ENCODE results near the gene DENND6A.
"Not testable (repeated sequence)": the region's sequence is repeated elsewhere in the genome, so short reads cannot be mapped to it uniquely, and the experiment has no call there.

The DENND6A gene, protein sequence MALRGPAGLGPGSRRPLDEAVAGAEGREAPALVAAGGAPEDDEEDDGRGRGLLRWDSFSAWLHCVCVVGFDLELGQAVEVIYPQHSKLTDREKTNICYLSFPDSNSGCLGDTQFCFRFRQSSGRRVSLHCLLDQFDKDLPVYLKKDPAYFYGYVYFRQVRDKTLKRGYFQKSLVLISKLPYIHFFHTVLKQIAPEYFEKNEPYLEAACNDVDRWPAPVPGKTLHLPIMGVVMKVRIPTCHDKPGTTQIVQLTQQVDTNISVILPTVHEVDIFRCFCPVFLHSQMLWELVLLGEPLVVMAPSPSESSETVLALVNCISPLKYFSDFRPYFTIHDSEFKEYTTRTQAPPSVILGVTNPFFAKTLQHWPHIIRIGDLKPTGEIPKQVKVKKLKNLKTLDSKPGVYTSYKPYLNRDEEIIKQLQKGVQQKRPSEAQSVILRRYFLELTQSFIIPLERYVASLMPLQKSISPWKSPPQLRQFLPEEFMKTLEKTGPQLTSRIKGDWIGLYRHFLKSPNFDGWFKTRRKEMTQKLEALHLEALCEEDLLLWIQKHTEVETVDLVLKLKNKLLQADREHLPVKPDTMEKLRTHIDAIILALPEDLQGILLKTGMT
- total RNA-seq, result 24.9 to 57.8 (median 39.7) reads per million in 18 experiments

DNA sequence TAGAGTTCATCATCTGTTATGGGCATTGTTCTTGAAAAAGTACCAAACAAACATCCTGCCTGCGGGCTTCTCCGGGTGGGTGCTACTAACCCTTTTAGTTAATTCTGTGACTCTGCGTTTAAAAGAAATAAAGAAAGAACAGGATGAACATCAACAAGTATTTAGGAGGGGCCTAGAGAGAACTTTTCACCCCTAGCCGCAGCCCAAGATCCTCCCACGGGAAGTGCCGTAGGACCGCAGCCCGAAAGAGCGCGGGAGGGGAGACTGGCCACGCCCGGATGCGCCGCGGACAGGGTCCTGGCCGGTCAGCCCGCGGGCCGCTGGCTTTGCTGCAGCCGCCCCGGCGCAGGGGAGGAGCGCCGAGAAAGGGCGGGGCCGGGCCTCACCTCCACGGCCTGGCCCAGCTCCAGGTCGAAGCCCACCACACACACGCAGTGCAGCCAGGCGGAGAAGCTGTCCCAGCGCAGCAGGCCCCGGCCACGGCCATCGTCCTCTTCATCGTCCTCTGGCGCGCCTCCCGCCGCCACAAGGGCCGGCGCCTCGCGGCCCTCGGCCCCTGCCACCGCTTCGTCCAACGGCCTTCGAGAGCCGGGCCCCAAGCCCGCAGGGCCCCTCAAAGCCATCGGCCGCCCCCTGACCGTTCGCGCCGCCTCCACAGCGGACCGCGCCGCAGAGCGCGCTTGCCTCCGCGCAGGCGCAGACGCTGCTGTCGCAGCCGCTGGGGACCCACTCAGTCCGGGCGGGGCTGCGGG, at the start of gene DENND6A:
Gene DENND6A (minus strand): TSS at position 682 of the 752 bp plus-strand sequence. CDS start 59 bp downstream, at position 623.
- DNase-seq, result peak; percentile 97 to 98

DNA sequence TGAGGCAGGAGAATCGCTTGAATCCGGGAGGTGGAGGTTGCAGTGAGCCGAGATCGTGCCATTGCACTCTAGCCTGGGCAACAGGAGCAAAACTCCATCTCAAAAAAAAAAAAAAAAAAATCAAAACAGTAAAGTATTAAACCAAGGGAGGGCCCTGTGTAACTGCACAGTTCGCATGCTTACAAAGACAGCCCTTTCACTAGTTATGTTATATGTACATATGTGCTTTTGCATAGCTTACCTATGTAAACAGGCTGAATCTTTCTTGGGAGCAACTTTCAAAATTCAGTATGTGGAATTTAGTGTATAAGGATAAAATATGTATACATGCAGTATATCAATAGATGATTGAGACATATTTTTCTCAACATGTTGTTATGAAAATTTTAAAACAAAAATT, 47.1 kb upstream of the DENND6A start:
- DNase-seq, result no peak

DNA sequence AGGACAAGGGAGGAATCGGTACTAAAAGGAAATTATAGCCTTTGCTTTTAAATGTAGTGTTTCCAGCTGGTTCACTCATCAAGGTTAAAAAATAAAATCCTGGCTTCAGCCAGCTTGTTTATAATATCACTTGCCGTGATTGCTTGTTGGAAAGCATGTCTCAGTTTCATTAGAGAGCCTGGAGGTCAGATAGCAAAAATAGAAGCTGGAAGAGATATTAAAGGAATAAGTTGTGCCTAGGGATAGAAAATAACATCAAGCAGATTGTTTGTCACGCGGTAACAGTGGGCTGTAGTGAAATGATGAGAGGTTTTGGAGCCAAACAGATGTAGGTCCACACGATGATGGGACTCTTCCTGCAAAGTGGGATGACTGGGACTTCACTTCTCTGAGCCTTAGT, 45.5 kb upstream of the DENND6A start:
- no peak for DNase-seq

DNA sequence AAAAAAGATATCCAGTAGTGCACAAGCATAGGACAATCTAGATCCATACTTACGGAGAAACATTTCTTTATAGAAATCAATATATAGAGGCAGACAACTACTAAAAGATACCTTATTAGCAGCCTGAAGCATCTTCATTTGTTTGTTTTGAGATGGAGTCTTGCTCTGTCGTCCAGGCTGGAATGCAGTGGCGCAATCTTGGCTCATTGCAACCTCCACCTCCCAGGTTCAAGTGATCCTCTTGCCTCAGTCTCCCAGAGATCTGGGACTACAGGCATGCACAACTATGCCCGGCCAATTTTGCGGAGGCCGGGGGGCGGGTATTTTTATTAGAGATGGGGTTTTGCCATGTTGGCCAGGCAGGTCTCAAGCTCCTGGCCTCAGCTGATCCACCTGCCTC, 45.0 kb upstream of the DENND6A start:
- no peak for DNase-seq

DNA sequence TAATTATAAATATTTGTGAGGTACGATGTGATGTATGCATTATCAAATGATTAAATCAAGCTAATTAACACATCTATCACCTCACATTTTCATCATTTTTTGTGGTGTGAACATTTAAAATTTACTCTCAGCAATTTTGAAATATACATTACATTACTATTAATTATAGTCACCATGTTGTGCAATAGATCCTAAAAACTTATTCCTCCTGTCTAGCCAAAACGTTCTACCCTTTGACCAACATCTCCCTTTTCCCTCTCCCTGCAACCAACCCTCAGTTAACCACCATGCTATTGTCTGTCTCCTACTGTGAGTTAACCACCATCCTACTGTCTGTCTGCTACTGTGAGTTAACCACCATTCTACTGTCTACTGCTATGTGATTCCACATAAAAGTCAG, 42.5 kb upstream of the DENND6A start:
- no peak for DNase-seq

DNA sequence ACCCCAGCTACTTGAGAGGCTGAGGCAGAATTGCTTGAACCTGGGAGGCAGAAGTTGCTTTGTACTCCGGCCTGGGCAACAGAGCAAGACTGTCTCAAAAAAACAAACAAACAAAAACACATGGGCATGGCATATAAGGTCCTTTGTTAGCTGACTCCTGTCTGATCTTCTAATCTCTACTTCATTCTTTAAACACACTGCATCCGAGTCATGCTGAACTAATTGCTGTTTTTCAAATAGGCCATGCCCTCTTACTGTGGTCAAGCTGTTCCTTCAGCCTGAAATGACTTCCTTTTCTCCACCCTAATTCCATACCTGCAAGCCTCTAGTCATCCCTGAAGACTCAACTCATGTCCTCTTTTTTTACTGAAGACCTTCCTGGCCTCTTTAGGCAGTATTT, 40.9 kb upstream of the DENND6A start:
- no peak for DNase-seq

DNA sequence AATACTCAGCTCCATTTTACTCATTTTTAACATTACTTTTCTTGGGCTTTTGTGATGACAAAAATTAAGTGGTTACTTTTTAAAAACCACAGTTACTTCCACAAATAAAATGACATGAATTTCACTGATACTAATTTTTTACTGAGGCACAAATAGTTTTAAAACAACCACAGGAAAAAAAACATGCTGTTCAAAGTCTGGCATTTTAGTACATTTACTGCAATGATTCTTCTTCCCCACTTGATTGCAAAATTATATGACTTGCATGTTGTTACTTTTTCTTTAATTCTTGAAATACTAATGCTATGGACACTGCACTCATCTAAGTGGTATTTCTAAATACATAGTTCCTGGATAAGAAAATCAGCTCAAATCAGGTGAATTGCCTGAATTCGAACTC, 38.4 kb upstream of the DENND6A start:
- peak in 1 of 2 donors; percentile 40 for DNase-seq

DNA sequence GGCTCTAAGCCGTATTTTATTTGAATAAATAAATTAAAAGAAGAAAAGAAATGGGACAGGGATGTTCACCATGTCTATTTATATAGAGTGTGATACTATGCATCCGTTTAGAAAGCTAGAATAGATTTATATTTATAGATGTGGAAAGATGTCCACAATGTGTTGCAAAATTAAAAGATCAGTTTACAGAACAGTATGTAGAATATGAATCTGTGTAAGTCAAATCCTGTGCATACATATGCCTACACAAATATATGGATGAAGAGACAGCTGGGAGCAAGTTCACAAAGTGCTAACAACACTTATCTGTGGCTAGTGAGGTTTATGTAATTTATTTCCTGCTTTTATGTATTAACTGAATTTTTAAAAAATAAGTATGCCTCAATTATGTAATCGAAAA, 37.8 kb upstream of the DENND6A start:
- DNase-seq, result no peak

DNA sequence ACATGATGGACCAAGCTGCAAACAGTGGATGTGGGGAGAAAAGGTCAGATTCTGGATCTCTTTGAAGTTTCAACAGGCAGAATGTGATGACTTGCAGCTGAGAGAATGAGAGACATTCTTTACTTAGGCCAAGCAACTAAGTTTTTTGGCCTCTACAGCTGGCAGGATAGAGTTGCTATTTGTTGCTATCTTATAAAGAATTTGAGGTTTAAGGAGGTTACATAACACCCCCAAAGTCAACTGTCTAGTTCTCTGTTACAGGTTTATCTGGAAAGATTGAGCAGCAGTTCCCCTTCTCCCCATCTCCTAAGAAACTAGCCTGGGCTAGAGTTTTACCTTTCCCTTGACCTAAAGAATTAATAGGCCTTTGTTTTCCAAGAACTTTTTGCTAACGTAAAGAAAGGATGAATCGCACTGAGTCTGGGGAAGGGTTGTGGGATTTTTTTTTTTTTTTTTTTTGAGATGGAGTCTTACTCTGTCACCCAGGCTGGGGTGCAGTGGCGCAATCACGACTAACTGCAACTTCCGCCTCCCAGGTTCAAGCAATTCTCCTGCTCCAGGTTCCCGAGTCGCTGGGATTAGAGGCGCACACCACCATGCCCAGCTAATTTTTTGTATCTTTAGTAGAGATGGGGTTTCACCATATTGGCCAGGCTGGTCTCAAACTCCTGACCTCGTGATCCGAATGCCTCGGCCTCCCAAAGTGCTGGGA, 36.6 kb upstream of the DENND6A start:
- peak; percentile 25 to 29 for DNase-seq

DNA sequence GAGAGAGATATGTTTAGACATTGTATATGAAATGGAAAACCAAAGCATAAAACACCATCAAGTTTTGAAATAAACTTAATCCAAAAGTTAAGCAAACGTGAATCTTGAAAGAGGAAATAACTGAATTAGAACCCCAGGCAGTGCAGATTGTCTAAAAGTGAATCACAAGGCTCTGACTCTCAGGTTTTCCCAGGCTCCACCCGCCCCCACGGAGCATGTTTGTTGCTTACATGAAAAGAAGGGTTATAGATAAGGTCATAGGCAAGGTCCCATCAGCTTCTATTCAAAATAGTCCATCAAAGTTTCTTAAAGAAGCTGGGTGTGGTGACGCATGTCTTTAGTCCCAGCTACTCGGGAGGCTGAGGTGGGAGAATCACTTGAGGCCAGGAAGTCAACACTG, 34.2 kb upstream of the DENND6A start:
- peak; percentile 62 to 78 for DNase-seq

DNA sequence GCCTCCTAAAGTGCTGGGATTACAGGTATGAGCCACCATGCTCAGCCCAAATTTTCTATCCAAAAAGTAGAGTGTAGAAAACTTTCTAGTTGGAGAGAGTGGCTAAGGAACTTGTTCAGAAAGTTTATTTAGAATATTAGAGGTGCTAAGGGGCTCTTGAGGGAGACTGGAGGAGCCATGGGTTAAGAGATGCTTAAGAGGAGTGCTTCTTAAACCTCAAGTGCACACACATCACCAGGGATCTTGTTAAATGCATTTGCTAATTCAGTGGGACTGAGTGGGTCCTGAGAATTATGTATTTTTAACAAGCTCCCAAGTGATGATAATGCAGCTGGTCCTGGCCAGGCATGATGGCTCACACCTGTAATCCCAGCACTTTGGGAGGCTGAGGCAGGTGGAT, 33.5 kb upstream of the DENND6A start:
- DNase-seq, result no peak

DNA sequence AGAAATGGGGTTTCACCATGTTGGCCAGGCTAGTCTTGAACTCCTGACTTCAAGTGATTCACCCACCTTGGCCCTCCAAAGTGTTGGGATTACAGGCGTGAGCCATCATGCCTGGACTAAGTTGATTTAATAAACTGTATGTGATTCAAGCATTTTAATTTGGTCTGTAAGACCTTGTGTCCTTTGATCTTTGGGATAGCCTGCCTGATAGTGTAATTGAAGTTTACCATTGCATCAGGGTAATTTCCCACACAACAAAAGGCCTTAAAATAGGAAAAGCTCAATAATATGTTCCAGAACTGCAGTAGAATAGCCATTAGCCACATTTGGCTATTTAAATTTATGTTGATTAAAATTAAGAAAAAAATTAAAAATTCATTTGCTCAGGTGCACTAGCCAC, 25.2 kb upstream of the DENND6A start:
- DNase-seq, result no peak

DNA sequence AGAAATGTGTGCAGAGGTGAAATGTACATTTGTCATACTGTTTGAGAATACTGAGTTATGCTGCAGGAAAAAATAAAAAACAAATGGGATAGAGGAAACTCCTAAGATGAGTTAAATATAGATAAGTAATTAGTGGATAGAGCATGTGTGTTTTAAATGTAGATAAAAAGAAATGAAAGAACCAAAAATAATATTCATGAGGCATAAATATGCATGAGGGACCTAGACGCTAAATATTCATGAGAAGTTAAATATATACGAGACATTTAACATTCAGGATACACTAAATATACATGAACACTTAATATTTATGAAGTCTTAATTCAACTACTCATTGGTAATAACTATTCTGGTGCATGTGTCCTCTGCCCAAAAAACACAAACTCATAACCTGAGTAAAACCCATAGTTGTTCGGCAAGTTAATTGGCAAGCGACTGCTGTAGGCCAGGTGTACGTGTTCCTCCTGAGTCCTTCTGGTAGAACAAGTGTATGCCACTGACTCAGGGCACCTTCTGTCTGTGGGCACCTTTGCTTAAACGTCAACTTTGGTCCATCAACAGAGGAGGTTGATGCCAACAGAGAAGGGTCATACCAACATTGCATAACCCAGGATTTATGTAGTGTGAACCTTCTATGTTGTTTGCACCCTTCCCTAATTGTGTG, 24.5 kb upstream of the DENND6A start:
- no peak for DNase-seq

DNA sequence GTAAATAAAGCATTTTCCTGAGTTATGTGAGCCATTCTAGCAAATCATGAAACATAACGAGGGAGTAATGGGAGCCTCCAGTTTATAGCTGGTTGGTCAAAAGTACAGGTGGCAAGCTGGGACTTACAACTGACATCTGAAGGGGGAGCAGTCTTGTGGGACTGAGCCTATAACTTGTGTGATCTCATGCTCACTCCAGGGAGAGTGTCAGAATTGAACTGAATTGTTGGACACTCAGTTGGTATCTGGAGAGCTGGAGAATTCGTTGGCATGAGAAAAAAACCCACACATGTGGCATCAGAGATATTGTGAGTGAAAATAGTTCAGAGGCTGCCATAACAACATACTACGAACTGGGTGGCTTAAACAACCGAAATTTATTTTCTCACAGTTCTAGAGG, 22.8 kb upstream of the DENND6A start:
- no peak for DNase-seq

DNA sequence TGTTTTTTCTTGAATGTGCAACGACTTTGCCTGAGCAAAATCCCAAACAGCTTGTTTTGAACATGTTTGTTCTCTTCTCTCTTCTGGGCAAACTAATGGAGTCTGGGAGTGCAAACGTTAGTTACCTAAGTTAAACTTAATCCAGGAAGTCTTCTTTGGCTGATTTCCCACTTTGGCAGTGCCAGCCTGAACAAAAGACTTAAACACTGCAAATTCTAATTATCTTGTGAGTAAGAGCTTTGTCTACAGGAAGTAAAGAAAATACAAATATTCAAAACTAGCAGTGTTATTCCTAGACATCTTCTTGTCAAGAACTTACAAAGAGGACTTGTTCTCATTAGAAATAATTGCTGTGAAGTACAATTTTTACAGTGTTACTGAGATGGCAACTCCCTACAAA, 16.7 kb upstream of the DENND6A start:
- DNase-seq, result no peak

DNA sequence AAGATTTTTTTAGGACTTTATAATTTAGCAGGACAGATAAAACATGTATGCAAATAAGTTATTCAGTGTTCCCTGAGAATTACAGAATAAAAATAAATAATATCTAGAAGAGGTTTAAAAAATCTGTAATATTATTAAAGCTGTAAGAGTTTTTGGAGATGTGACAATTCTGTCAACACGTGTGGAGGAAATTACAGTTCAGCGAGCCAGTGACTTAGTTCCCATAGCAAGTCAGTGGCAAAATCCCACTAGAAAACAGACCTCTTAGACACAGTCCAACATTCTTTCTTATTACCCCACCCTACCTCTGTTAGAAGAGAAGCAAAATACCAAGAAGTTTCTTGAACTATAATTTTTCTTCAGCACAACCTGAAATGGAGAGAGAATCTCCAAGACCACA, 16.2 kb upstream of the DENND6A start:
- no peak for DNase-seq

DNA sequence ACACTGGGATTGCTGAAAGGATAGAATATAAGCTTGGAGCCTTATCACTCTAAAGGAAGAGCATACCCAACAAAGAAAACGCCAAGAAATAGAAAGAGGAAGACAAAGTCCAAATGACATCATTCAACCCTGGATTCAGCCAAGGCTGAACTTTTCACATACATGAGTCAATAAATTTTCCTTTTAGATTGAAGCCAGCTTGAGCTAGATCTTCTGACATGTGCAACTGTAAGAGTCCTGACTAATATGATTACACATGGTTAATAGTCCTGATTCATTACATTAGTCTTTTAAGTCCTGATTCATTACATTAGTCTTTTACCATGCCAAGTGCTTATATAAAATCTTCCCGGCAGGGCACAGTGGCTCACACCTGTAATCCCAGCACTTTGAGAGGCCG, 13.6 kb upstream of the DENND6A start:
- peak; percentile 76 to 90 for DNase-seq

DNA sequence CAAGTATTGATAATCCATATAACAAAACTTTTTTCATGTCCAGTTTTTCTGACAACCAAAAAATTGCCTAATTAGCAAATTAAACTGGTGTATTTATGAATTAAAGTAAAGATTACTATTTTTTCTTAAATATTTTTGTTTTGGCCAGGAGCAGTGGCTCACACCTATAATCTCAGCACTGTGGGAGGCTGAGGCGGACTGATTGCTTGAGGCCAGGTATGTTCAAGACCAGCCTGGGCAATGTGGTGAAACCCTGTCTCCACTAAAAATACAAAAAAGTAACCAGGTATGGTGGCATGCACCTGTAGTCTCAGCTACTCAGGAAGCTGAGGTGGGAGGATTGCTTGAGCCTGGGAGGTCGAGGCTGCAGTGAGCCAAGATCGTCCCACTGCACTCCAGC, 12.5 kb upstream of the DENND6A start:
- DNase-seq, result not testable (repeated sequence)

DNA sequence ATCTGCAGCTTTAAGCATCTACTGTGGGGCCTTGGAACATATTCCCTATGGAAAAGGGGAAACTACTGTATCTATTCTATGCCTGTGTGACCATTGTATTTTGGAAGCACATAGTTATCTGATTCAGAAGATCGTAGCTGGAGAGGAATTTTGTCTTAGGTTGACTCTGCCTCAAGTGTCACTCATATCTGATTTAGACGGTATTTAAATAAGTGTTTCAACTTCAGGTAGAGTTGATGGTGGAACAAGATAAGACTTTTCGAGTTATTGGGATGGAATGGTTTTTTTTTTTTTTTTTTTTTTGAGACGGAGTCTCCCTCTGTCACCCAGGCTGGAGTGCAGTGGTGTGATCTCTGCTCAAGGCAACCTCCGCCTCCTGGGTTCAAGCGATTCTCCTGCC, 8.9 kb upstream of the DENND6A start:
- no peak for DNase-seq

DNA sequence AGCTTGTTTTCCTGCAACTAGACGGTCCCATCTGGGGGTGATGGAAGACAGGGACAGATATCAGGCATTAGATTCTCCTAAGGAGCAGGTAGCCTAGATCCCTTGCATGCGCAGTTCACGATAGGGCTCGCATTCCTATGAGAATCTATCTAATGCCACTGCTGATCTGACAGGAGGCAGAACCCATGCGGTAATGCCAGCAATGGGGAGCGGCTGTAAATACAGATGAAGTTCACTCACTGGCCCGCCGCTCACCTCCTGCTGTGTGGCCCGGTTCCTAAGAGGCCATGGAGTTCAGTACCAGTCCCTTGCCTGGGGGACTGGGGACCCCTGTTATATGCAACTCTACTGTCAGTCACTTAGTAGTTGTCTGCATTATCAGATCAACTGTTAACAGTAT, 7.9 kb upstream of the DENND6A start:
- DNase-seq, result no peak

DNA sequence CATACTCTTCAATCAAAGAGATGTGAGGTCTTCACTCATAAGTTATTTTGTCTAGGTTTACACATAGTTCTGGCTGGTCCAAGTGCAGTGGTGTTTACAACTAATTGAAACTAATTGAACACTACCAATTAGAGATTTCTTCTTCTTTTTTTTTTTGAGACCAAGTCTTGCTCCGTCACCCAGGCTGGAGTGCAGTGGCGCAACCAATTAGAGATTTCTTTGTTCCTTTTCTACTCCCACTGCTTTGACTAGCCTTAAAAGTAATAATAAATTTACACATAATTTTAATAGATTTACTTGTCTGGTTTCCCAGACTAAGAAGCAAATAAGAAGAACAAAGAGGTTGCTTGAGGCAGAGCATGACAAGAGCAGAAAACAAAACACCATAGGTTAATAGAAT, 6.7 kb upstream of the DENND6A start:
- peak; percentile 31 to 47 for DNase-seq

DNA sequence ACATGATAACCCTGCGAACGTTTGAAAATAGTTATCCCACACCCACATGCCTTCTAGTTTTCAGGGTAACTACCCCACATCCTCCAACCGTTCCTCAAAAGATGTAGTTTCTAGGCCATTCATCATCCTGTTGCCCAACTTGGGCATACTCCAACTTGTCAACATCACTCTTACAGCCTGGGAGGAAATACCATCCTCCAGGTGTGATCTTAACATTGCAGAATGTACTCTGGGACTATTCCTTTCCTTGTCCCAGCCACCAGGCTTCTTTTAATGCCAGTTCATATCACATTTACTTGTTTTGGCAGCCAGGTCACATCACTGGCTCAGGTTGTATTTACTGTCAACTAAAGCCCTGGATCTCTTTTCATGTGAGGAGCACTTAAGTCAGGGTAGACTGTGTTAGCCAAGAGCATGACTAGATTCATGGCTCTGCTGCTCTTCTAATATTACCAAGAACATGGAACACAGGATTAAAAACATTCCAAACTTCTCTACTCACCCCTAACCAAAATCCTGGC, 4.0 kb upstream of the DENND6A start:
- DNase-seq, result peak; percentile 27 to 37

All from inflammatory macrophage (primary cell).